Transverse colon (tissue), 4 donors: ENCODE data around the gene SLC1A7. TPM values are rescaled to one million over a fixed set of nuclear protein-coding genes. Genes with fewer than 3 reads are reported as not detected.
A peak's percentile ranks its signal among the peaks of the same experiment; 100 is the strongest.

ENCODE experiments used
- DNase-seq: peaks from one replicate; pipeline ENCODE4 v3.0.0-alpha.2; 2019
- H3K27ac ChIP-seq, 4 donors: fragments of 200-600 bp; sonication (generic); 2 replicates each; pipeline ENCODE4 v1.5.1; 2016 to 2018; ENCODE audit warnings: inconsistent platforms in 4 of 4
- H3K27me3 ChIP-seq: fragments of 200-600 bp; sonication (generic); 2 replicates; pipeline ENCODE4 v1.5.1; 2017; ENCODE audit warnings: inconsistent platforms
- H3K36me3 ChIP-seq, 4 donors: fragments of 200-600 bp; sonication (generic); 2 replicates each; pipeline ENCODE4 v1.5.1; 2017 to 2019; ENCODE audit warnings: inconsistent platforms in 4 of 4
- H3K4me1 ChIP-seq, 4 donors: fragments of 200-600 bp; sonication (generic); 2 replicates each; pipeline ENCODE4 v1.5.1; 2017 to 2020; ENCODE audit warnings: inconsistent platforms in 4 of 4
- H3K4me3 ChIP-seq, 4 donors: fragments of 200-600 bp; sonication (generic); 1 replicate in 1 of 4; 2 replicates in 3 of 4; pipeline versions ENCODE4 v1.5.1 to v1.6.1; 2017 to 2019; ENCODE audit warnings: inconsistent platforms in 4 of 4
- H3K9me3 ChIP-seq, 2 donors: fragments of 200-600 bp; sonication (generic); 2 replicates each; pipeline ENCODE4 v1.5.1; 2017 to 2019; ENCODE audit warnings: inconsistent platforms in 2 of 2
- CTCF ChIP-seq, 5 experiments: fragments of 200-600 bp in 3 of 5; fragments of 450-650 bp in 2 of 5; sonication (generic) in 3 of 5; IDR thresholded peaks; 1 replicate in 2 of 5; 2 replicates in 3 of 5; pipeline ENCODE4 v1.5.1; 2016 to 2017; ENCODE audit warnings: antibody characterized with exemption in 5 of 5, inconsistent platforms in 3 of 5, mild to moderate bottlenecking in 2 of 5, moderate library complexity in 1 of 5
- EP300 ChIP-seq: sonication (generic); formaldehyde crosslinking; IDR thresholded peaks from one replicate; pipeline ENCODE4 v1.6.1; 2017; ENCODE audit warnings: antibody characterized with exemption, low read depth
- POLR2A ChIP-seq: fragments of 450-650 bp; IDR thresholded peaks from one replicate; pipeline ENCODE4 v1.6.1; 2016; ENCODE audit warnings: antibody characterized with exemption, mild to moderate bottlenecking, moderate library complexity
- POLR2AphosphoS5 ChIP-seq, 3 donors: sonication (generic); formaldehyde crosslinking; IDR thresholded peaks; one replicate each; pipeline ENCODE4 v1.6.1; 2016; ENCODE audit warnings: antibody characterized with exemption in 3 of 3
- WGBS, 2 donors: methylation state at CpG; one replicate each; pipeline ENCODE4 v1.1.5; 2018; ENCODE audit warnings: low coverage in 1 of 2; 5-methylcytosine and 5-hydroxymethylcytosine counted together
- in situ Hi-C, 4 donors: fragments of 200-750 bp; cut with MboI; loops; one replicate each; pipeline versions ENCODE4 v1.15.0 to v1.15.1; 2017; ENCODE audit warnings: low sequenced_read_pairs in 3 of 4, low pct_ligation_motif_present in 1 of 4, low pct_unique_long_range_greater_than_20kb in 1 of 4
- intact Hi-C: fragments of 100-400 bp; cut with DNase I; formaldehyde crosslinking; loops from one replicate; pipeline ENCODE4 v1.15.1; 2023; ENCODE audit warnings: low total_unique reads
- total RNA-seq, 4 donors: library from RNA; depleted of rRNA; stranded (reverse); fragments of >200 nt; gene quantifications; one replicate each; pipeline ENCODE4 v1.1.0, GENCODE V29; 2016

The SLC1A7 gene
- total RNA-seq, 4 donors from 2014 or later: 1.1 to 1.6 (median 1.6) TPM; not detected in 1

DNA sequence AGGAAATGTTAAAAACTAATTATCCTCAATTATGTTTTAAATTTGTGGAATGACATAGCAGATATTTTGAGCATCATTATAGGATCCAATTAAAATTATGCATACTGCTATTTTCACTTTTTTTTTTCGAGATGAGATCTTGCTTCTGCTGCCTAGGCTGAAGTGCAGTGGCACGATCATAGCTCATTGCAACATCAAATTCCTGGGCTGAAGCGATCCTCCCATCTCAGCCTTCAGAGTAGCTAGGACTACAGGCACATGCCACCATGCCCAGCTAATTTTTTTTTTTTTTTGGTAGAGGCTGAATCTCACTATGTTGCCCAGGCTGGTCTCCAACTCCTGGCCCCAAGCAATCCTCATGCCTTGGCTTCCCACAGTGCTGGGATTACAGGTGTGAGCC, 11.3 kb upstream of the SLC1A7 start:
- TF ChIP-seq POLR2A (no peak), EP300 (no peak), POLR2AphosphoS5 (IDR thresholded peaks at IDR 0.05) (no peak)
- Histone ChIP-seq H3K4me3 (no peak overlapping the region), H3K27ac (no peak overlapping the region), H3K4me1 (no peaks in the 10 kb centered on the region), H3K27me3 (no peaks in the 10 kb centered on the region), H3K36me3 (no peaks in the 10 kb centered on the region), H3K9me3 (no peaks in the 10 kb centered on the region)
- in situ Hi-C loops: no loop called here
- intact Hi-C loops: no loop called here
- DNase-seq: no peak
- WGBS, 2 donors: 79 to 83% methylated on average over 3 of the region's 3 CpGs

DNA sequence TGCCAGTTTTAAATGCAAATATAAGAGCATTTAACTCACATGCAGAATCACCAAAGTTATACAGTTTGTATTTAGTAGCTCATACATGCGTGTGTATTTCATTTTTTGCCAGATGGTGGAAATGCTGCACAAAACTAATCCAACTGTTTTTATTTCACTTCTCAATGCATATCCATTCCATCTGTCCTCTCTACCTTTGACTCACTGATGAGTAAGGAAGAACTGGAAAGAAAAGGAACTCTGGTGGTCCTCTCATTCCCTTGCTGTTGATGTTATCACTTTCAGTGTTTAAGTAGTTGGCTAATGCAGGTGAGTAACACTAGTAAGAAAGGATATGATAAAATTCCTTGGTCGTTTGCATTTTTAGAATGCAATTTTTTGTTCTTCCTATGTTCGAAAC, 5.7 kb upstream of the SLC1A7 start:
- WGBS, 2 donors: 79 to 97% methylated on average over 3 of the region's 3 CpGs
- intact Hi-C loops: no loop called here
- Histone ChIP-seq H3K9me3 (no peaks in the 10 kb centered on the region), H3K27me3 (no peaks in the 10 kb centered on the region), H3K4me1 (peaks cover 0 to 14% (median 6%) of the 10 kb centered on the region in 4 donors), H3K4me3 (no peak overlapping the region), H3K27ac (no peak overlapping the region), H3K36me3 (no peaks in the 10 kb centered on the region)
- DNase-seq: no peak
- no peak for TF ChIP-seq EP300
- no peak for TF ChIP-seq POLR2A
- TF ChIP-seq CTCF (IDR thresholded peaks at IDR 0.05): no peak
- TF ChIP-seq POLR2AphosphoS5 (IDR thresholded peaks at IDR 0.05): no peak
- in situ Hi-C loops: no loop called here

GRCh38 chr1:53147174-53147573, 4.7 kb upstream of the SLC1A7 start:
- TF ChIP-seq CTCF (IDR thresholded peaks at IDR 0.05) (no peak), EP300 (no peak), POLR2AphosphoS5 (IDR thresholded peaks at IDR 0.05) (no peak), POLR2A (no peak)
- Histone ChIP-seq H3K27me3 (no peaks in the 10 kb centered on the region), H3K9me3 (no peaks in the 10 kb centered on the region), H3K4me3 (no peak overlapping the region), H3K4me1 (peaks cover 0 to 14% (median 6%) of the 10 kb centered on the region in 4 donors), H3K27ac (peak overlapping the region; percentile 72 to 79 (median 72)), H3K36me3 (no peaks in the 10 kb centered on the region)
- in situ Hi-C loops (no loop called here), intact Hi-C loops (no loop called here)
- no peak for DNase-seq
- whole genome bisulfite sequencing, 2 donors: 90% methylated on average over 4 of the region's 4 CpGs; no CpG with 5 or more reads in 1 of the 2 donors

DNA sequence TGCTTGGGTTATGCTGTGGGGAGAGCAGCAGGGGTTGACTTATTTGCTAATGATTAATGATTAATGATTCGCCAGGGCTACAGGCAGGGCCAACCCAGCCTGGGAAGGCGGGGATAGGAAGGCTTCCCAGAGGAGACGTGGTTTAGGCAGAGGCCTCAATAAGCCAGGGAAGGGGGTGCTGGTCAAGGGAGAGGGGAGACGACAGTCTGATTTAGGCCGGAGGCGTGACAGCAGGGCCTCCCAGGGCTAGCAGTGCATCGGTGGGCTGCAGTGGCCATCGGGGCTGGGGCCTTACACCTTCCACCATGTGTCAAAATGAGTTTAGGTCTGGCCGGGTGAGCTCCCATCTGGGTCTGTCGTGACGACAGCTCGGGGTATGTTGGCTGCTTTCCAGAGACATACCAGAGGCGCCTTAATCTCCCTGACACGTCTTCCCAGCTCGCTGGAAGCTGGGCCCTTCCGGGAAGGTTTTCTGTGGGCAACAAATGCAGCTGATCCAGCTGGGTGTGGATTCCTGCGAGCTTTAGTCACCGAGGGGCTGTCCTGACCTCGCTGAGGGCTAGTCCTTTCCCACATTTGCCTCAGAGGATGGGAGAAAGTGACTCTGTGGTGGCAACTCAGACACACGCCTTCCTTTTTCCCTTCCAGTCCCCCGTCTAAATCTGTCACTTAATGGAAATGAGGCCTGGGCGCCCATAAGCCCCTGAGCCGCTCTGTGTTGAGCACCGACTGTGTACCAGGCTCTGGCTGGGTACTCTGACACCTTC, 3.7 kb upstream of the SLC1A7 start:
- peak; percentile 49 for DNase-seq
- Histone ChIP-seq H3K36me3 (no peaks in the 10 kb centered on the region), H3K27me3 (no peaks in the 10 kb centered on the region), H3K9me3 (no peaks in the 10 kb centered on the region), H3K4me1 (peaks cover 0 to 14% (median 6%) of the 10 kb centered on the region in 4 donors), H3K27ac (peak overlapping the region; percentile 72 to 79 (median 72)), H3K4me3 (no peak overlapping the region)
- TF ChIP-seq POLR2A (no peak), POLR2AphosphoS5 (IDR thresholded peaks at IDR 0.05) (peak; percentile 47 to 60 (median 55)), CTCF (IDR thresholded peaks at IDR 0.05) (no peak), EP300 (peak; percentile 72)
- in situ Hi-C loops: no loop called here
- WGBS, 2 donors: 72% methylated on average over 22 of the region's 24 CpGs; no CpG with 5 or more reads in 1 of the 2 donors
- intact Hi-C loops: no loop called here
